NT2/D1 (cell line): ENCODE data around the gene PPP3R1.

ENCODE experiments used
- SUZ12 ChIP-seq: IDR thresholded peaks from 2 replicates; pipeline ENCODE4 v1.6.1; 2011; ENCODE audit not compliant: insufficient read length, insufficient read depth; ENCODE audit errors: extremely low read depth
- YY1 ChIP-seq: IDR thresholded peaks from 2 replicates; pipeline ENCODE4 v1.6.1; 2011; ENCODE audit not compliant: insufficient read length, insufficient read depth

DNA sequence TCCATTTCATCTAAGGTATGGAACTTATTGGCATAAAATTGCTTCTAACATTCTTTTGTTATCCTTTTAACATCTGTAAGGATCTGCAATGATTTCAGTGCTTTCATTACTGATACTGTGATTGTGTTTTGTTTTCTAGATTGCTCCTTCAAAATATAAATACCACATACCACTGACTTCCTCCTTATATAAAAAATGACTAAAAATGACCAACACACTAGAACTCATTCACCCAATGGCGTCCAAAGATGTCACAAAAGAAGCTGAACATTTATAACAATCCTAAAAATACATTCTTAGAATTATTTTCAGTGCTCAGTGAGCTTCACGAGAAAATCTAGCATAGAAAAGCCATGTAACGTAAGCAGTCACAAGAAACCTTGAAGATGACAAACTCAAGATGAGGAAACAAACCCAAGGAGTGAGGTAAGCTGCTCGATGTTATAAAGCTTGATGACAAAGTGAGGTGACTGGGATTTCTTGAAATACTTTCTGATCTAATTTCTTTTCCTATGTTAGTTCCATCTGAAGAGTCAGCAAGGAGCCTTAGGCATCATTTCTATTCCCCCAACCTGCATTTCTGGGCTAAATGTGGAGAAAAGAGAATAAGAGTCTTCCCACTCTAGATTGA, 52.1 kb downstream of the PPP3R1 start:
- TF ChIP-seq SUZ12 = no peak
- no peak for TF ChIP-seq YY1
